Measurements from ENCODE around the gene RIMBP2.

RIMBP2 gene

DNA sequence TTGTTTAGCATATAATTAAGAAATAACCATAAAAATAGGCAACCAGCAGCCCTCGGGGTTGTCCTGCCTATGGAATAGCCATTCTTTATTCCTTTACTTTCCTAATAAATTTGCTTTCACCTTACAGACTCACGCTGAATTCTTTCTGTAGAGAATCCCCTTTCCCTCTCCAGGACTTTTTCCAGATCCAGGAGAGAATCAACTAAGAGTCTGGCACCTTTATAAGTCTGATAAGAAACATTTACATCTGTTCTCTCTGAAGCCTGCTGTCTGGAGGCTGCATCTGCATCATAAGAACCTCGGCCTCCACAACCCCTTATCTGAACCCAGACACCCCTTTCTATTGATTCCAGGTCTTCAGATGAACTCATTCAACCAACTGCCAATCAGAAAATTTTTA lies 32.3 kb downstream of the RIMBP2 start:
- DNase-seq (ENCODE audit: low spot score), result no peak

DNA sequence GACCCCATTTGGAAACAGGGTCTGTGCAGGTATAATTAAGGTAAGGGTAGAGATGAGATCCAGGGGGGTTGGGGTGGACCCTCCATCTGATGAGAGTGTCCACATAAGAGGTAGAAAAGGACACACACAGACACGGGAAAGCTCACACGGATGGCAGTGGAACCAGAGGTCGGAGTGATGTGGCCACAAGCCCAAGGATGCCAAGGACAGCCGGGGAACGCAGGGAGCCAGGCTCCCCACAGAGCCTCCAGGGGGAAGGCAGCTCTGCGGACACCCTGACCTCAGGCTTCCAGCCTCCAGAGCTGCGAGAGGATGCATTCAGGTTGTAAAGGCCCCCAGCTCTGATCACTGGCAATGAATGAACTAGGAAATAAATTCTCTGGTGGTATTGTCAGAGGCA lies 33.0 kb downstream of the RIMBP2 start:
- no peak for DNase-seq (ENCODE audit: low spot score)

DNA sequence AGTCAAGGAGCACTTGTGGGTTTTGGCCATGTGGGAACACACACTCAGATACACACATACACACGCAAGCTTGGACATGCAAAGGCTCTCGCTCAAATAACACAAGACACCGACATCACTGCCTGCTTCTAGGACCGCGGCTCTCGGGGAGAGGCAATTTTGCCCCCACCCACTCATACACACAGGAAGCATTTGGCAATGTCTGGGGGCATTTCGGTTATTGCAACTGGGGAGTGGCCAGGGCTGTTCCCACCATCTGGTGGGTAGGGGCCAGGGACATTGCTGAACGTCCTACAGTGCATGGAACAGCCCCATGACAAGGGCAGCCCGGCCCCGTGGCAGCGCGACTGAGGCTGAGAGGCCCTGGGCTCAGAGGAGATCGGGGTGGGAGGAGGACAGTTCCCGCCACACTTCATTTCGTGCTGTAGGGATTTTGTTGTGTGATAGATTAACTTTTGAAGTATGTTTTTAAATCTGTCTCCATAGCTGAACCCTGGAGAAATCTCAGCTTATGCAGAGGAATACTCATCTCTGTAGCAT lies 35.6 kb downstream of the RIMBP2 start:
- no peak for DNase-seq (ENCODE audit: low spot score)

GRCh38 chr12:130677957-130678558 lies 38.0 kb downstream of the RIMBP2 start:
- DNase-seq (ENCODE audit: low spot score), result no peak

DNA sequence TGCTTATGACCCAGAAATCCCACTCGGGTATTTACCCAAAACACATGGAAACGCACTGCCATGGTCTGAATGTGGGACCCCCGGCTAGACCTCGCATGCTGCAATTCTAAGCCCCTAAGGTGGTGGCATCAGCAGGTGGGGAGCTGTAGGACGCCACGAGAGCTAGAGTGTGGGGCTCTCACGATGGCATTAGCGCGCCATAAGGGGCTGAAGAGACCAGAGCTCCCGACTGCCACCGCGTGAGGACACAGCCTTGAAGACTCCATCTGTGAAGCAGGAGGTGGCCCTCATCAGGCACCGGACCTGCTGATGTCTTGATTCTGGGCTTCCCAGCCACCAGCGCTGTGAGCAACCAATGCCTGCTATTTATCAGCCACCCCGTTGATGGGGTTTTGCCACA lies 40.3 kb downstream of the RIMBP2 start:
- no peak for DNase-seq (ENCODE audit: low spot score)

DNA sequence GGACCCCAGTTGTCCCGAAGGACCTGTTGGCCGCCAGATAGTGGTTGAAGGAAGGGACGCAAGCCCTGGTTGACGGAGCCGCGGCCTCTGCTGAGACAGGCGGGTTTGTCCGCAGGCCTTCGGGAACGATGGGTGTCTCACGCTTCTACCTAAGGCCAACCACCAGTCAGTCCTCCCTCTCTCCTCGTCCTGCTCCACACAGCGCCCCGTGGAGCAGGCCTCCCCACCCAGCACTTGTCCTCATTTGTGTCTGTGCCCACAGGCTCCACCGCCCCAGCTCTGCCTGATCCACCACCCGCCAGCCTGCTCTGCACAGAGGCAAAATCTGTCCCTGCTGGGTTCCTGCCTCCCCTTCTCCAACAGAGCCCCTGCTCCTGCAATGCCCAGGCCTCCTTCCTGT lies 41.0 kb downstream of the RIMBP2 start:
- no peak for DNase-seq (ENCODE audit: low spot score)

DNA sequence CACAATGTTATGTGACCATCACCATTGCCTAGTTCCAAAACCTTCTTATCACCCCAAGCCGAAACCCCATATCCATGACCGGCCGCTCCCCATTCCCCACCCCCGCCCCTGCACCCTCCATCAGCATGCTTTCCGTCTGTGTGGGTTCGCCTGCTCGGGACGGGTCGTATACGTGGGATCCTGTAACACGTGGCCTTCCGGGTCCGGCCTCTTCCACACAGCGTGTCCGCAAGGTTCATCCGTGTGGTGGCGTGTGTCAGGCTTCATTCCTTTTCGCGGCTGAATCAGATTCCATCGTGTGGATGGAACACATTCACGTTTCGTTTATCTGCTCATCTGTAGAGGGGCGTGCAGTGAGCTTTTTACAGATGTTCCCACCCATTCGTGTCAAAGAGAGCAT lies 41.4 kb downstream of the RIMBP2 start:
- no peak for DNase-seq (ENCODE audit: low spot score)

DNA sequence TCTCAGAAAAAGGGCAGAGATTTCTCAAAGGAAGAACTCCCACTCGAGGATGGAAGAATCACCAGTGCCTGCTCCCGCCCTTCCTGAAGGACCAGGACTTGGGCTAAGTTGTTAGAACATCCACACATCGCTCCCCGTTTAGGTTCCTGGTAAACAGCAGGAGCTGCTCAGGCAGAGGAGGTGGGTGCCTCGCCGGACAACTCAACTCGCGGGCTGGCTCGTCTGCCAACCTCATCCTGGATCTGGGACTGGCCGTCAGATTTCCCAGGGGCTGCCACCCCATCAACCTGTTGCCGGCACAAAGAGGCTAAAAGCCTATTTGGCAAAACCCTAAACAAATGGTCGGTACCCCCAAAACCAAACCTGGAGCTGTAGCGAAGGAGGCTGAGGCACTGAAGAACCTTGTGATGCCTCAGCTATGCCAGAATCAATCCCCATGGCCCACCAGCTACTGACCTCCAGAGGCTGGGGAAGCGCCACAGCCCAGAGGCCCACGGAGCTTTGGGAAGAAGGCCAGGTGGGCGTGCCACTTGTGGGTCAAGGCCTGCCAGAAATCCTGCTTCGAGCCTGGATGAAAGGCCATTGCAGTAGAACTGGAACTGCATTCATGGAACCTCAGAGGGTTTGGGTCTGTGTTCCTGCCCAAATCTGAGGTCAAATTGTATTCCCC lies 42.9 kb downstream of the RIMBP2 start:
- no peak for DNase-seq (ENCODE audit: low spot score)

DNA sequence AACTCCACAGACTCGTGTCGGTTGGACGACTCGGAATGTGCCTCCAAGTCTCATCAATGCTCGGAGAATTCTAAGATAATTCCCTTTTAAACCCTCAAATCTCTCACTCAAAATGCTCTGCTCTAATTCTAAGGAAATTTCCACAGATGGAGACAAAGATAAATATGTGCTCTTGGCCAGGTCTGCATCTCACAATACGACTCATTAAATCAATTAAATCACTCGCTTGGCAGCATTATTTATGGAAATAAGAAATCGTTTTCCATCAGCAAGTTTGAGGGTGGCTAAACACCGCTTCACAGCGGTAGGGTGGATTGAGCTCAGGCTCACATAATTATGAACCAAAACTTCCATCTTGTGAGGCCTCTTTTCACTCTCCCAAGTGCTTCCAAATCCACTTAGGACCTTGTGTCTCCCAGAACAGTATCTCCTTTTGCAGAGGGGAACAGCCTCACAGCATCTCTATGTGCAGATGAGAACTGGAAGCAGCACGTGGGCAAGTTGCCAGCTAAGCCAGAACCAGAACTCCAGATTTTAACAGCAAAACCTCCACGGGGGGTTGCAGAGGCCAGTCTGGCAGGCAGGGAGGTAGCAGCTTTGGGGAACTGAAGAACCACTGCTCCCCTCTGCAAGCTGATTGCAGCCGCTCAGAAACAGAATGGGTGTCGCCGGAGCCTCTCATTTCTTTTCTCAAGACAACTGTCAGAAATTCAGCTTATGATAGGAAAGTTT lies 43.8 kb downstream of the RIMBP2 start:
- no peak for DNase-seq (ENCODE audit: low spot score)

DNA sequence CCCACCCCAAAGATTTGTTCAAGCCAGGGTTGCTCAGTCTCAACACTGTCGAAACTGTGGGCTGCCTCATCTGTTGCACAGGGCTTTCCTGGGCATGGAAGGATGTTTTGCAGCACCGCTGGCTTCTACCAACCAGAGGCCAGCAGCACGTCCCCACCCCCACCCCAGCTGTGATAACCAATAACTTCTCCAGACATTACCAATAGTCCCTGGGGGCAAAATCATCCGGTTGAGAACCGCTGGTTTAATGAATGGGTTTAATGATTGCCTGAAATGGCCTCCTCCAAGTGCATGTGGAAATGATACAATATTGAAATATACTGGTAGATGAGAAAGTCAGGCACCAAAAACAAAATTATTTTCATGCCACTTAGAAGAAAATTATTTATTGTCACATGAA lies 44.5 kb downstream of the RIMBP2 start:
- no peak for DNase-seq (ENCODE audit: low spot score)

- DNase-seq (ENCODE audit: low spot score), result no peak
Observed at GRCh38 chr12:130669797-130670196, 46.3 kb downstream of the RIMBP2 start.

- DNase-seq (ENCODE audit: low spot score), result no peak
Observed at GRCh38 chr12:130669205-130669557, 46.9 kb downstream of the RIMBP2 start.

- no peak for DNase-seq (ENCODE audit: low spot score)
Observed at GRCh38 chr12:130668286-130669204, 47.6 kb downstream of the RIMBP2 start.

DNA sequence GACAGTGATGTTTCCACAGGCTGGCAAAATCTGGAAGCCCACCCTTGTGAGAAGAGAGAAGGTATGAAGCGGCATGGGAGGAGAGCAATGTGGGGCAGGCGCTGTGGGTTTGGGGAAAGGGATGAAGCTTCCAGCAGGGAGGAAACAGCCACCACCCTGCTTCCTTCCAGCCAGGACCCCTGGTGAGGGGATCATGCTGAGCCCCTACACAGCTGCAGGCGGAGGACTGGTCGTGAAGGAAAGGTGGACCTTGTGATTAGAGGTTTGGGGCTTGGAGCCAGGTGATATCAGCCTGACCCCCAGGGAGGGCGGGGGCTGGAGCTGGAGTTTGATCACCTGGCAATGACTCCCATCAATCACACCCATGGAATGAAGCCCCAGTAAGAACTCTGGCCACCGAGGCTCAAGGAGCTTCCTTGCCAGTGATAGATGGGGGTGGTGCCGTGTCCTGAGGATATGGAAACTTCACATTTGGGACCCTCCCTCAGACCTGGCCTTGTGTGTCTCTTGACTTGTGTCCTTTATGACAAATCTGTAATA lies 48.6 kb downstream of the RIMBP2 start:
- no peak for DNase-seq (ENCODE audit: low spot score)

DNA sequence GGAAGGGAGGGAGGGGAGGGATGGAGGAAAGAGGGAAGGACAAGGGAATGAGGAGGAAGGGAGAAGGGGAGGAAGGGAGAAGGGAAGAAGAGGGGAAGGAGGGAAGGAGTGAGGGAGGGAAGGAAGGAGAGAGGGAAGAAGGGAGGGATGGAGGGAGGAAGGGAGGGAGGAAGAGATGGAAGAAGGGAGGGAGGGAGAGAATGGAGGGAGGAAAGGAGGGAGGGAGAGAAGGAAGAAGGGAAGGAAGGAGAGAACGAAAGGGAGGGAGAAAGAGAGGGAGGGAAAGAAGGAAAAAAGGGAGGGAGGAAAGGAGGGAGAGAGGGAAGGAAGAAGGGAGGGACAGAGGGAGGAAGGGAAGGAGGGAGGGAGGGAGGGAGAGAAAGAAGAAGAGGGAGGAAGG lies 49.5 kb downstream of the RIMBP2 start:
- no peak for DNase-seq (ENCODE audit: low spot score)

GRCh38 chr12:130665753-130666152 lies 50.3 kb downstream of the RIMBP2 start:
- DNase-seq (ENCODE audit: low spot score), result no peak

DNA sequence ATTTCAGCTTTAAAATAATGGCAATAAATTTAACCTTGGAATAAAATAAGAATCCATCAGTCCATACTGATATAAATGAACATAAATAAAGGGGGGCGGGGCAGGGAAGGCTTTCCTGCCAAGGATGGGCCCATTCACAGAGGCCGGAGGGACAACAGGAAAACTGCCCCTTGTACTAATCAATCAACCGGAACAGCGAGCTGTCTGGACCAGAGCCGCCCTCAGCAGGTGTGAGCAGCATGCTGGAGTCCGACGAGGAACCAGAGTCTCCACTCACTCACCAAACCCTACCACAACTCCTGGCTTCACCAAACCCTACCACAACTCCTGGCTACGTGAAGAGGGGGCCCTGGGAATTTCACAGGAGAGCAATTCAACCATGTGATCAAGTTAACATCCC lies 51.3 kb downstream of the RIMBP2 start:
- no peak for DNase-seq (ENCODE audit: low spot score)

DNA sequence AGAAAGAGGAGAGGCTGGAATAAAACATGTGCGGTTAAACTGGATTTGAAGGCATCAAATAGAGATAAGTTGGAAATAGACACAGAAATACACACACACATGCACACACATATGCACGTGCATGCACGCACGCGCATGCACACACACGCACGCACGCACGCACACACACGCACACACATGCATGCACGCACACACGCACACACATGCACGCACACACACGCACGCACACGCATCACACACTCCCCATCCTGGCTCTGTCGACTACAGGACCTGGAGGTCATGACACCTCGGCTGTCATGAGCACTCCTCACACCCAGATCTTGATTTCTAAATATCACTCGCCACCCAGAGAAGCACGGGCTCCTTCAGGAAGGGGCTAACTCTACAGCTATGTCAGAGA lies 51.8 kb downstream of the RIMBP2 start:
- DNase-seq (ENCODE audit: low spot score), result no peak

GRCh38 chr12:130663514-130663913 lies 52.6 kb downstream of the RIMBP2 start:
- DNase-seq (ENCODE audit: low spot score), result no peak

DNA sequence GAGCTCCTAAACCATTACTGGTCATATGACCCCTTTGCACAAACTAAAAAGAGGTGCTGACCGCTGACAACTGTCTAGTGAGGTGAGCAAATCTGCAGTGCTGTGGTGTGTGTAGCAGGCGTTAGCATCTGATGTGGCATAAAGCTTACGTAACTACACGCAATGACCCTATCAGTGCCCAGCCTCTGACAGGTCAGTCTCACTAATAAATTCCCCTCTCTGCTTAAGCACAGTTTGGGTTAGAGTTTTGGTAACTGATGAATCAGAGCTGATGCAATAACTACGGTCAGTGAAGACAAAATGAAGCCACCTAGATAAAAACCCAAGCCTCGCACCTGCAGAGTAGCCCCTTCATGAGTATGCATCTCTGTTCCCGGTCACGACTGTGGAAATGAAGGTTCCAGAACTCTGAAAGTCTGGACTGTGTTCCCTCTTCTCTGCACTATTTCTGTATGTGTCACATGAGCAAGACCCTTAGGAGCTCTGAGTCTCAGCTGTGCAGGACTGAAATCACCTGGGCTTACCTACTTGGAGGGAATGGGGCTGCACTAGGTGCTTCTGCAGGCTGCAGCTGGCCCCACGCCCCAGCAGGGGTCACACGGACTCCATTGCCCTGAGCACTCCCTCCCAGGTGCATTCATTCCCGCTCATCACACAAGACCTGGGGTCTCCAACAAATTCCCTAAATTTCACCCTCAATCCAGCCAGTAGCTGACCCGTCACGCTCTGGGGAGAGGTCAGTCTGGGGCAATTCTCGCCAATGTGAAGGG lies 54.4 kb downstream of the RIMBP2 start:
- DNase-seq (ENCODE audit: low spot score), result no peak

- DNase-seq (ENCODE audit: low spot score), result no peak
Observed at GRCh38 chr12:130661059-130661458, 55.0 kb downstream of the RIMBP2 start.

Measured in AG08396 (cell line).